GM21526 (cell line): Measurements from ENCODE around the gene CHCHD5.
"Not testable (repeated sequence)": the region's sequence is repeated elsewhere in the genome, so short reads cannot be mapped to it uniquely, and the experiment has no call there.

Source experiments
- ATAC-seq: cut with Tn5 transposase; IDR thresholded peaks from one replicate; pipeline ENCODE4 v1.9.1; 2021; ENCODE audit warnings: moderate library complexity; ENCODE audit not compliant: unreplicated experiment, low FRiP score

Gene CHCHD5, protein sequence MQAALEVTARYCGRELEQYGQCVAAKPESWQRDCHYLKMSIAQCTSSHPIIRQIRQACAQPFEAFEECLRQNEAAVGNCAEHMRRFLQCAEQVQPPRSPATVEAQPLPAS

DNA sequence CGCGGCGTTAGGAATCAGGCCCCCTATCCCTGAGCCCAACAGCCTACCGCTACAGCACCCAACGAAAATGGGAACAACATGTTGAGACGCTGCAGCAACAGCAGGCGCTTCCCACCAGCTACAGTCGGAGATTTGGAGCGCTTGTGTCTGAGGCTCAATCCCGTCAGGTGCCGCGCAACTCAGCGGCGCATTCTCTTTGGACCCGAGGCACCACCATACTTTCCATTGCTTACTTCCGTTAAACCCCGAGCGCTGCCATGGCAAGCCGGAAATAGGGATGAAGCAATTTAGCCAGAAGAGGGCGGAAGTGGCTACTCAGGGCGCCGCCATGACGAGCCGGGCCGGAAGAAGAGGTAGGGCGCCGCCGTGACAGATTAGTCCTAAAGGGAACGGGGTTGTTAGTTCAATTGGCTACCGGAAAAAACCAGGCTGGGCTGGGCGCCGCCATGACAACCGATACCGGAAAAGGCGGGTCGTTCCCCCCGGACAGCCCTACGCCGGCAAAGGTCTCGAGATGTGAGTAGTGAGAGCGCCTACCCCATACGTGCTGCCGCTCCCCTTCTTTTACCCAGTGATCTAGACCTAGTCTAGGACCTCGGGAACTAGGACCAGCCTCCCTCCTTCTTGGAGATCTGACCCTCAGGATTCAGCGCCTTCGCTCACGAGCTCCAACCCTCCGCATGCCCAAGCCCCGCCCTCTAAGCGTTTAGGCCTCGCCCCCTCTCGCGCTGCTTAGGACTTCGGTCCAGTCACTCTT, at the start of gene CHCHD5:
Gene CHCHD5 (plus strand): TSS at position 476 of the 757 bp plus-strand sequence. CDS start 39 bp downstream, at position 515.
- peak; percentile 80 for ATAC-seq

DNA sequence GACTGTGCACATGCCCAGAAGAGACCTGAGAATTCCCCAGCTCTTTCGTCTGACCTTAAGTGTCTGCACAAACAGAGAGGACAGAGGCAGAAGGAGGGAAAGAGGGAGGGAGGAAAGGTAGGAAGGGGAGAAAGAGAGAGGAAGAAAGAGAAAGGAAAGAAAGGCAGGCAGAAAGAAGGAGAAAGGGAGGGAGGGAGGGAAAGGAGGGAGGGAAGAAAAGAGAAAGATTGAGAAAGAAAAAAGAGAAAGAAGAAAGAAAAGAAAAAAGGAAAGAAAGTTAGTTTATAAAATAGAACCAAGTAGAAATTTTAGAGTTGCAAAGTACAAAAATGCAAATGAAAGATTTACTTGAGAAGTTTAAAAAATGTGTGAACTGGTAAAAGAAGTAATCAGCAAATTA, 49.6 kb upstream of the CHCHD5 start:
- no peak for ATAC-seq

DNA sequence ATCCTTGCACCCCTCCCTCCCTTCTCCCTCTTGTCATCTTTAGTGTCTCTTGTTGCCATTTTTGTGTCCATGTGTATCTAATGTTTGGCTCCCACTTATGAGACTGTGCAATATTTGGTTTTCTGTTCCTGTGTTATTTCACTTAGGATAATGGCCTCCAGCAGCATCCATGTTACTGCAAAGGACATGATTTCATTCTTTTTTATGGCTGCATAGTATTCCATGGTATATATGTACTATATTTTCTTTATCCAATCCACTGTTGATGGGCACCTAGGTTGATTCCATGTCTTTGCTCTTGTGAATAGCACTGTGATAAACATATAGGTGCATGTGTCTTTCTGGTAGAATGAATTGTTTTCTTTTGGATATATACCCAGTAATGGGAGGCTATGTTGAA, 47.7 kb upstream of the CHCHD5 start:
- not testable (repeated sequence) for ATAC-seq

DNA sequence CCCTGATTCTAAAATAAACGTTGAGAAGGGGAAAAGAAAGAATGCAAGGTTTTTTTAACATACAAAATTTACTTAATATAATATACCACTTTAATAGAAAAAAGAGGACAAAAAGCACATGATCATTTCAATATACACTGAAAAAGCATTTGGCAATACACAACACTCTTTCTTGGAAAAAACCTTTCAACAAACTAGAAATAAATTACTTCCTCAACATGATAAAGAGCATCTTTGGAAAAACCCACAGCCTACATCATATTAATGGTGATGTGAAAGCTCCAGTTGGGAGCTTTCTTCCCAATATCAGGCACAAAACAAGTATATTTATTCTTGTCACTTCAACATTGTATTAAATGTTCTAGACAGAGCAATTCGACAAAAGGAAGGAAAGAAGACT, 45.1 kb upstream of the CHCHD5 start:
- no peak for ATAC-seq

DNA sequence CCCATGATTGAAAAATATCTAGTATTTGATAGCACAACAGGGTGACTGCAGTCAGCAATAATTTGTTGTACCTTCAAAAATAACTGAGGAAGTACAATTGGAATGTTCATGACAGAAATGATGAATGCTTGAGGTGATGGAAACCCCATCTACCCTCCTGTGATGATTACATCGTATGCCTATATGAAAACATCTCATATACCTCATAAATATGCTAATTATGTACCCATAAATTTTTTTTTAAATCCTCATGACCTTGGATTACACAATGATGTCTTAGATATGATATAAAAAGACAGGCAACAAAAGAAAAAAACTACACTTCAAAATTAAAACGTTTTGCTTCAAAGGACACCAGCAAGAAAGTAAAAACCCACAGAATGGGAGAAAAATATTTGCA, 43.5 kb upstream of the CHCHD5 start:
- ATAC-seq = no peak

DNA sequence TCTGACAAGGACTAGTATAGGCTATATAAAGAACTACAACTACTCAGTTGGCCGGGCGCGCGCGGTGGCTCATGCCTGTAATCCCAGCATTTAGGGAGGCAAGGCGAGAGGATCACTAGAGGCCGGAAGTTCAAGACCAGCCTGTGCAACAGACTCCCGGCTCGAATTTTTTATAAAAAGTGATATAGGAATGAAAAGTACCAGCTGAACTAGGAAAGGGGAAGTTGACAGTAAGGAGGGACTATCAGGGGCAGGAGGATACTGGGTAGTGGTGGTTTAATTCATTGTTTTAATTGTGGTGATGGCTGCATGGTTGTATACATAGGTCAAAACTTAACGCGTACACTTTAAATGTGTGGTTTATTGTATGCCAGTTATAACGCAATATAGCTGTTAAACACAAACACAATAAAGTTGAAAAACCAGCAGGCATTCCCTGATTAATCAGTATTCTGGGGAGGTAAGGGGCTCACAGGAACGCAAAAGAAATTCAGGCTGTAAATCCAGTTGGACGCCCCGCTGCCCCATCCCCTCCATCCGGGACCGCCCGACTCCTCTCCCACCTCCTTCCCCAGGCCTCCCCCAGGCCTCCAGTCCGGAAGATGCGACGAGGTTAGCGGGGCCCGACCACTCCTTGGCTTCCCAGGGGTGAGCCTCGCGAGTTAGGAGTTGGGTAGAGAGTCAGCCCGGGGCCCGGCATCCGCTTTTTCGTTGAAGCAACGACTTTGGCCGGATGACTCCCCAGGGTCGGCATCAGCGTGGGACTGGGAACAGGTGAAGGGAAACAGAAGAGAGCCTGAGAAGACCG, 42.9 kb upstream of the CHCHD5 start:
- peak; percentile 64 for ATAC-seq

DNA sequence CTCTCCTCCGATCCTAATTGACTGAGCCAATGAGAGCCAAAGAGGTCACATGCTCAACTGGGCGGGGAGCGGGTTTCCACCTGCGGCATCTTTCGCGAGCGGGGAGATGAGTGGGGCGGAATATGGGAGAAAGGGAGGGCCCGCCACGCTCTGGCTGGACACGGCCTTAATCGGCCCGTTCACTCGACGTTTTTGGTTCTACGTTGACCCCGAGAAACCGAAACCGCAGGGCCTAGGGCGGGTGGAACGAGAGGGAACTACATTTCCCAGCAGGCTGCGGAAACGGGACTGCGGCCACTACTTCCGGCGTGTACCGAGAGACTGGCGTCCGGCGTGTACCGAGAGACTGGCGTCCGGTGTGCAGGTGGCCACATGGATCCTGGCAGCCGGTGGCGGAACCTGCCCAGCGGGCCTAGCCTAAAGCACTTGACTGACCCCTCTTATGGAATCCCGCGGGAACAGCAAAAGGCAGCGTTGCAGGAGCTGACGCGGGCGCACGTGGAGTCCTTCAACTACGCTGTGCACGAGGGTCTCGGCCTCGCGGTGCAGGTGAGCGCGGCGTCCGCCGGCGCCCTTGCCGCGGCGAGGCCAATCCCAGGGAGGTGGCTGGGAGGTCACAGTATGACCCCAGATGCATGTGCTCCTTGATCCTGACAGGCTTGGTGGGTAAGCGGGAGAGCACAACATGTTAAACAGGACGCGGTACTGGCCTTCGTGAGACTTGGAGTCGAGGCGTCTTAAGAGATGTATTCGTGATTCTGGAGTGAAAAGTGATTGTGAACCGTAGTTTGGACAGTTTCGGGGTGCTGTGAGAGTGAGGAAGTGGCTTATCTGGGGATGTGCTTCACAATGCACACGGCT, 42.1 kb upstream of the CHCHD5 start, which contains the start of gene POLR1B:
Gene POLR1B (plus strand): TSS at position 343 of the 861 bp plus-strand sequence. CDS start 30 bp downstream, at position 373.
- ATAC-seq = peak; percentile 80

DNA sequence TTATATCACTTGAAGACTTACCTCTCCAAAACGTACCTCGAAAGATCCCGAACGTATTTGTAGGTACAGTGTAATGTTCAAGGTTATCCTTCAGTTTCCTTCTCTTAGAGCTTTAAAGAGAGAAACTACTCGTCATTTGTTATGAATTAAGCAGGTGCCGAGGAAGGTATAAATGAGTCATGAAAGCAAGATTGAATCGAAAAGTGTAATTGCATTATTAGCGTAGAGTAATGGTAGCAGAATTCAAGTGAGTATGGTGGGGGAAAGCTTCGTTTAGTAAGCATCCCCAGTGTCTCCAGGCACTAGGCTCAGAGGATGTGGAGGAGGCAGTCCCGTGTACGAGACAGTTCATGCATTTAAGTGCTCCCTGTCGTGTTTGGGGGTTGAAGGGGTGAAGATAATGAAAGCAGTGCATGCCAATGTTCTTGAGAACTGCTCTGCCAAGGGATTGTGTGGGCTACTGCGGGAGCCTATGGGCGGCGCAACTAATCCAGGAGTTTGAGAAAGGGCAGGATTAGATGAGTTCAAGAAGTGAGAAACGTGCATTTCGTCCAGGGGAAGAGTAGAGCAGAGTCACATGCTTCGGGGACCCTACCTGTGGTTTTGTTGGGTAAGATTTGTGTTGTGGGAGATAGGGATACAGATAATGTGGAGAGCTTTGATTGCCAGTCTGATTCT, 41.3 kb upstream of the CHCHD5 start:
- no peak for ATAC-seq

DNA sequence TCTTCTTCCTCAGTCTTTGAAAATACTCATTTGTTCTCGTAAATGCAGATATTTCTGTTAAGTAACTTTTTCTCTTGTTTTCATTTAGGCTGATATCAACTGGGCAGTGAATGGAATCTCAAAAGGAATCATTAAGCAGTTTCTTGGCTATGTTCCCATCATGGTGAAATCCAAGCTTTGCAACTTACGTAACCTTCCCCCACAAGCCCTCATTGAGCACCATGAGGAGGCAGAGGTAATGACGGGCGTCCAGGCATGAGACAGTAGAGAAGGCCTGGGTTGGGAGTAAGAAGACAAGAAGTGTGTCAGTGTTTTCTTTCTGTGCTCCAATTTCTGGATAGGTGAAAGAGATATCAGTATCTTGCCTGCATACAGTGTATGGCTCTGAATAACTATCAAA, 37.1 kb upstream of the CHCHD5 start:
- no peak for ATAC-seq

DNA sequence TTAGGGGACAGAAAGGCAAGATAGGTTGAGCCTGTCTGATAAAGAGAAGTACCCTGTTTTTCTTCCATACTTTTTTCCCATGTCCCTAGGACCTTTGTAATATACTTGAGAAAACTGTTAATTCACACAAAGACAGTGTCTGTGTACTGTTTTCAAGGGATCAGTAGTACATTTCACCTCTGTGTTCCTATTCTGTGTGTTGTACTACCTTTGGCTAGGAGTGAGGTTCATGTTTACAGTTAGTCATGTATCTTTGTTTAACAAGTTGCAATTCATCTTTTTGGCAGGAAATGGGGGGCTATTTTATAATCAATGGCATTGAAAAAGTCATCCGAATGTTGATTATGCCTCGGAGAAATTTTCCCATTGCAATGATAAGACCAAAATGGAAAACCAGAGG, 35.4 kb upstream of the CHCHD5 start:
- no peak for ATAC-seq

DNA sequence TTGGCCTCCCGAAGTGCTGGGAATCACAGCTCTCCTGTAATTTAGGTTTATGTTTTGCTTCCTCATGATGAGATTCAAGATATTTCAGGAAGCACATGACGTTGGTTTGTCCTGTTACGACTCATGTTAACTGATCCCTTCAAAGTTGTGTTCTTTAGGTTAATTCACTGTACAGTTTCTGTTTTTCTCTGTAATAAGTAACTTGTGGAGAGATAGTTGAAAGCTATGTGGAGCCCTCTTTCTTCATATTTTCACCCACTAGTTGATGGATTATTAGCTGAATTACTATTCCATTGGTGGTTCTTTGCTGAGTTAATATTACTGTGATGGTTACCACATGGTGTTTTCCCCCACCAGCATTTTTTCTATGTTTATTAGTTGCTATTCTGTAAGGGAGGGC, 18.3 kb upstream of the CHCHD5 start:
- no peak for ATAC-seq

DNA sequence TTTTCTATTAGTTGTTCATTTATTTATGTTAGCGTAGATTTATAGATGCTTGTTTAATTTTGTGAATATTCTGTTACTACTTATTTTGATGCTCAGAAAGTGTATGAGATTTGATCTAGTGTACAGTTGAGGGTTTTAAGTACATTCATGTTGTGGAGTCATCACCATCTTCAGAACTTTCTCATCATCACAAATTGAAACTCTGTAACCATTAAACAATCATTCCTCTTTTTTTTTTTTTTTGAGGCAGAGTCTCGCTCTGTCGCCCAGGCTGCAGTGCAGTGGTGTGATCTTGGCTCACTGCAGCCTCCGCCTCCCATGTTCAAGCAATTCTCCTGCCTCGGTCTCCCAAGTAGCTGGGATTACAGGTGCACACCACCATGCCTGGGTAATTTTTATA, 17.9 kb upstream of the CHCHD5 start:
- not testable (repeated sequence) for ATAC-seq

DNA sequence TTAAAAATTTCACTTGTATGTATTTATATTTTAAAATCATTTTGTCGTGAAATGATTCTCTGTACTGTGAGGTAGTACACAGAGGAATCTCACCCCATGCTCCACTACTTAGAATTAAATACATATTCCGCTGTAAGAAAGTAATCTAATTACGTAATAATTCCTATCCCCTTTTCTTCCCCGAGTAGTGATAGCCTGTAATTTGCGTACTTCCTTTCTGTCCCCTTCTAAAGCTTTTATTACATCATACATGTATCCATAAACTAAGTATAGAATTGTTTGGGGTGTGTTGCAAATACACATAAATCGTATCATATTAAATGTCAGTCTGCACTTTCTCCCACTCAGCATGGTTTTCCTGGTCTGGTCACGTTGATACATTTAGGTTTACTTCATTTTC, 12.4 kb upstream of the CHCHD5 start:
- ATAC-seq = no peak

DNA sequence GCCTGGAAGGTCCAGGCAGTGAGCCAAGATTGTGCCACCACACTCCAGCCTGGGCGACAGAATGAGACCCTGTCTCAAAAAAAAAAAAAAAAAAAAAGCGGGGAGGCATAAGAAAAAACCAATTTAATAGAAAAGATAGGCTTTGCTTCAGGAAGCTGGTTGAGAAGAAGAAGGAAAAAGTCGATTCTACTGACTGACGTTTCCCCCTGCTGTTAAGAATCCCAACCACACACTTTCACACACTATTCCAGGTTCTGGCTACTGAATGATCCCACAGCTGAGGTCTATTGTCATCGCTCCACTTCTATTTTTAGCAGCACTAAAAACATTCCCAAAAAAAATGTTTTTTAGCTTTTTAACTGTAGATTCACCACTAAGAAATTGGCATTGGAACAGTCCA, 6.7 kb upstream of the CHCHD5 start:
- no peak for ATAC-seq

DNA sequence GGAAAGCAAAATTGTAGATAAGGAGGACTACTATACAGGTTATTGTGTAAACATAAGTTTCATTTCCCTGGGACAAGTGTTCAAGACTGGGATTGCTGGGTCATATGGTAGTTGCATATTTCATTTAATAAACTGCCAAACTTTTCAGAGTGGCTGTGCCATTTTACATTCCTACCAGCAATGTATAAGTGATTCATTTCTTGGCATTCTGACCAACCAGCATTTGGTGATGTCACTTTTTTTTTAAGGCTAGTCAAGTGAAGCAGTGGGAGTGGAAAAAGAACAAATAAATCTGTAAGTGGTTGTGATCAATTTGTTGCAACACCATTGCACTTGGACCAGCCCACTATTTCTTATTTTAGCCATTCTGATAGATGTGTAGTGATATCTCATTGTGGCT, 5.2 kb upstream of the CHCHD5 start:
- ATAC-seq = no peak

DNA sequence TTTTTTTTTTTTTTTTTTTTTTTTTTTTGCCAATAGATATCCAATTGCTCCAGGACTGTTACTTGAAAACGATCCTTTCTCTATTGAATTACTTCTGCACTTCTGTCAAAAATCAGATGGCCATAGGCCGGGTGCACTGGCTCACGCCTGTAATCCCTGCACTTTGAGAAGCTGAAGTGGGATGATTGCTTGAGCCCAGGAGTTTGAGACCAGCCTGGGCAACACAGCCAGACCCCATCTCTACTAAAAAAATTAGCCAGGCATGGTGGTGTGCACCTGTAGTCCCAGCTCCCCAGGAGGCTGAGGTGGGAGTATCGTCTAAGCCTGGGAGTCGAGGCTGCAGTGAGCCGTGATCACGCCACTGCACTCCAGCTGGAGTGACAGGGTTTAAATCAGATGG, 4.3 kb upstream of the CHCHD5 start:
- no peak for ATAC-seq

DNA sequence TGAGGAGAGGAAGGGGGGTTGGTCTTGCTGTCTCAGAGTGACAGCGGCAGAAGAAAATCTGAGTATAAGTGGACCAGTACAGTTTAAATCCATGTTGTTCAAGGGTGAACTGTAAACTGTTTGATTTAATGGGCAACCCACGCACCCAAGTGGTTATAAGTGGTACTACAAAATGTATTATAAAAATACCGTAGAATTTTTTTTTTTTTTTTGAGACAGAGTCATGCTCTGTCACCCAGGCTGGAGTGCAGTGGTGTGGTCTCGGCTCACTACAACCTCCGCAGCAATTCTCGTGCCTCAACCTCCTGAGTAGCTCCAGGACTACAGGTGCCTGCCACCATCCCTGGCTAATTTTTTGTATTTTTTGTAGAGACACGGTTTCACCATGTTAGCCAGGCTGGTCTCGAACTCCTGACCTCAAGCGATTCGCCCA, 2.1 kb upstream of the CHCHD5 start:
- no peak for ATAC-seq

DNA sequence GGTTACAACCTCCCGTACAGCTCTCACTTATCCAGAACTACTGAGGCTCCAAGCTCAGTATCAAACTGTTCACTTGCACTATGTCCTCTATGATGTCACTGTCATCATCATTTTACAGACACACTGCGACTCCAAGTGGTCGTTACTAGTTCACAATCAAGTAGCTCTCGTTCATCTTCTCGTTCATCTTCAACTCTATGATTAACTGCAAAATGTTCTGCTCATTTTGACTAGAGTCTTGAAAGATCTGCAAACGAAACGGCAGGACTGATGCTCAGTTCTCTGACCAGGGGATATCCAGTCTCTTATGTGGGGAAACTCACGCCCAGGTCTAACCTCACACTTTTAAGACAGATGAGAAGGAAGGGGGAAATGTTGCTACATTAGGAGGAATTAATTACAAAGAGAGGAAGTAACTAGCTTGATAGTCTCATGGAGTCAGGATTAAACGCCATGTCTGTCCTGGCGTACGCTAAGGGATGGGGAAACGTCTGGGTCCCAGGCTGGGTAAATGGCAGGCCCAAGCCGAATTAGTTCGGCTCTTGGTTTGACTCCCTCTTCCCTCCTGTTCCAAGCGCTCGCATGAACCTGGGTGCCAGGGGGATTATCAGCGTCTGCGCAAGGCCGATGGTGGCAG, 794 bp upstream of the CHCHD5 start:
- no peak for ATAC-seq

DNA sequence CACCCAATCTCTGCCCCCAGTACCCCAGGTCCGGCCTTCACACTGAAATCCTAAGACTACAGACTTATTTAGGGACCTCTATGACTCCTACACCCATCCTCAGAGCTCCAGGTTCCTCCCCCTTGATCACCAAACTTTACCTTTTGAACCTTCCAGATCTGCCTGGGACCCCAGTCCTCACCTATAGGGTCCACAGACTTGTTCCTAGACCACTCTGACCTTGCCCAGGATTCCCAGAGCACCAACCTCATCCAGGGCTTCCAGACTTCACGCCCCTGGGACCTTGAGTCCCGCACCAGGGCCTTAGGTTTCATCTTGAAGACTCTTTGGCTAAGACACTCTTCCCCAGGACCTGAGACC, 462 bp downstream of the CHCHD5 start:
- no peak for ATAC-seq

DNA sequence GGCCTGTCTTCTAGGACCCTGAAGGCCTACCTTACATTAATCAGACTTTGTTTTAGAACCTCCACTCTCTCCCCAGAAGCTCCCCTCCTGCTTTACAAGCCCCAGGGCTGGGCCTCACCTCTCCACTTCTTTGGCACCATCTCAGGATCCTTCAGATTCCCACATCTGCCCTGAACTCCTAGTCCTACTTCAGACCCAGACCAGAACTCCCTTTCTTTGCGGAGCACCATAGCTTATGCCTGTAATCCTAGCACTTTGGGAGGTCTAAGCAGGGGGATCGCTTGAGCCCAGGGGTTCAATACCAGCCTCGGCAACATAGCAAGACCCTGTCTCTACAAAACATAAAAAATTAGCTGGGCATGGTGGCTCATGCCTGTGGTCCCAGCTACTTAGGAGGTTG, 991 bp downstream of the CHCHD5 start:
- ATAC-seq = no peak
